ENCODE results near the gene POLR3A.

Gene POLR3A

DNA sequence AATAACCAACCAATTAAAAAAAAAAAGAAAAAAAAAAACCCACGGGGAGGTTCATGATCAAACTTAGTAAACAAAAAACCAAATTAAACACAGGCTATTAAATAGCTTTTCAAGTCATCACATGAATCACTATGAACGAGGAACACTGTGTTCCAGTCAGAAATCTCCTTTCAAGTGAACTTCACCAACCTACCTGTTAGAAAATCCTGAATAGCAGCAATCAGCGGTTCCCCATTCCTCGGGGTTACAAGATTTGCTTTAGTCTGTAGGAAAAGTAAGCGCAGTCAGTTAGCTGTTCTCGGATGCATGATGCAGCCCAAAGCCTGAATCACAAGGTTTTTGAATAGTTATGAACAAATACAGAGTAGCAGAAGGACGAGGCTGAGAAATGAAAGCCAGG lies 19.0 kb downstream of the POLR3A start:
- H3K27ac ChIP-seq (ENCODE audit: low read depth, low read length), result no peak overlapping the region
- no peaks in the 10 kb centered on the region for H3K79me2 ChIP-seq (ENCODE audit: insufficient read depth, low read length)
- no peak overlapping the region for H3K9ac ChIP-seq (ENCODE audit: low read length)
- H3F3A ChIP-seq (ENCODE audit: insufficient read depth), result no peaks in the 10 kb centered on the region
- no peak overlapping the region for H3K4me2 ChIP-seq (ENCODE audit: low read depth, low read length, poor library complexity, severe bottlenecking)
- H2AFZ ChIP-seq (ENCODE audit: low read depth, low read length, severe bottlenecking), result no peak overlapping the region
- TF ChIP-seq EZH2phosphoT487 (conservative IDR thresholded peaks at IDR 0.05; ENCODE audit: low read length), result no peak
- TF ChIP-seq, protein P1, sequence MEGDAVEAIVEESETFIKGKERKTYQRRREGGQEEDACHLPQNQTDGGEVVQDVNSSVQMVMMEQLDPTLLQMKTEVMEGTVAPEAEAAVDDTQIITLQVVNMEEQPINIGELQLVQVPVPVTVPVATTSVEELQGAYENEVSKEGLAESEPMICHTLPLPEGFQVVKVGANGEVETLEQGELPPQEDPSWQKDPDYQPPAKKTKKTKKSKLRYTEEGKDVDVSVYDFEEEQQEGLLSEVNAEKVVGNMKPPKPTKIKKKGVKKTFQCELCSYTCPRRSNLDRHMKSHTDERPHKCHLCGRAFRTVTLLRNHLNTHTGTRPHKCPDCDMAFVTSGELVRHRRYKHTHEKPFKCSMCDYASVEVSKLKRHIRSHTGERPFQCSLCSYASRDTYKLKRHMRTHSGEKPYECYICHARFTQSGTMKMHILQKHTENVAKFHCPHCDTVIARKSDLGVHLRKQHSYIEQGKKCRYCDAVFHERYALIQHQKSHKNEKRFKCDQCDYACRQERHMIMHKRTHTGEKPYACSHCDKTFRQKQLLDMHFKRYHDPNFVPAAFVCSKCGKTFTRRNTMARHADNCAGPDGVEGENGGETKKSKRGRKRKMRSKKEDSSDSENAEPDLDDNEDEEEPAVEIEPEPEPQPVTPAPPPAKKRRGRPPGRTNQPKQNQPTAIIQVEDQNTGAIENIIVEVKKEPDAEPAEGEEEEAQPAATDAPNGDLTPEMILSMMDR (IDR thresholded peaks at IDR 0.05; ENCODE audit: insufficient read depth, low read length, poor library complexity, severe bottlenecking), result no peak
- no peak overlapping the region for H3K4me3 ChIP-seq (ENCODE audit: insufficient read depth, low read length, poor library complexity, severe bottlenecking)
- H4K20me1 ChIP-seq (ENCODE audit: low read depth, low read length), result no peaks in the 10 kb centered on the region
- no peaks in the 10 kb centered on the region for H3K9me3 ChIP-seq (ENCODE audit: insufficient read depth, low read length)
- no peaks in the 10 kb centered on the region for H3K9me2 ChIP-seq (replicated peaks; ENCODE audit: insufficient read depth, low read length)
- peaks cover 13% of the 10 kb centered on the region; the same call in 1 of the 2 replicates for H3K36me3 ChIP-seq (ENCODE audit: low read length)
- H3K27me3 ChIP-seq (ENCODE audit: low read length), result no peaks in the 10 kb centered on the region

DNA sequence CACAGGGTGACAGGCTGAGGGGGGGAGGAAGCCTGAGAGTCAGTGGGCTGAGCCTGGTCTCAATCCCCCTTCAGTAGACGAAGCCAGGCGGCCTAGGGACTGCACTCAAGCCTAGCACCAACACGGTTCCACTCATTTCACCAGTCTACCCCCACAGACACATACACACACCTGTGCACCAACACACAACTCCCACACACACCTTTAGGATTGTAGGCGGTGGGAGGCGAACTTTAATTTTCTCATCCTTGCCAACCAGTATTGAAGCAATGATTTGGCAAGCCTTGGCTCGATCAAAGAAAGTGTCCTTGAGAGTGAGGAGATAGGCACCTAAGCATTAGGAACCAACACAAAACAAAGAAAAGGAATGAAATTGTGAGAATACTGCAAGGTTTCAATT lies 19.7 kb downstream of the POLR3A start:
- TF ChIP-seq EZH2phosphoT487 (conservative IDR thresholded peaks at IDR 0.05; ENCODE audit: low read length), result no peak
- TF ChIP-seq, protein P1 (IDR thresholded peaks at IDR 0.05; ENCODE audit: insufficient read depth, low read length, poor library complexity, severe bottlenecking), result no peak
- no peaks in the 10 kb centered on the region for H3K9me2 ChIP-seq (replicated peaks; ENCODE audit: insufficient read depth, low read length)
- H3K4me2 ChIP-seq (ENCODE audit: low read depth, low read length, poor library complexity, severe bottlenecking), result no peak overlapping the region
- H3K36me3 ChIP-seq (ENCODE audit: low read length), result peaks cover 13% of the 10 kb centered on the region; the same call in 1 of the 2 replicates
- no peaks in the 10 kb centered on the region for H4K20me1 ChIP-seq (ENCODE audit: low read depth, low read length)
- no peaks in the 10 kb centered on the region for H3K79me2 ChIP-seq (ENCODE audit: insufficient read depth, low read length)
- no peaks in the 10 kb centered on the region for H3K9me3 ChIP-seq (ENCODE audit: insufficient read depth, low read length)
- no peak overlapping the region for H3K4me3 ChIP-seq (ENCODE audit: insufficient read depth, low read length, poor library complexity, severe bottlenecking)
- no peaks in the 10 kb centered on the region for H3K27me3 ChIP-seq (ENCODE audit: low read length)
- no peaks in the 10 kb centered on the region for H3F3A ChIP-seq (ENCODE audit: insufficient read depth)
- H3K9ac ChIP-seq (ENCODE audit: low read length), result no peak overlapping the region
- H2AFZ ChIP-seq (ENCODE audit: low read depth, low read length, severe bottlenecking), result no peak overlapping the region
- H3K27ac ChIP-seq (ENCODE audit: low read depth, low read length), result no peak overlapping the region

- Histone ChIP-seq H3K9me2 (replicated peaks; ENCODE audit: insufficient read depth, low read length) (no peaks in the 10 kb centered on the region), H3K4me2 (ENCODE audit: low read depth, low read length, poor library complexity, severe bottlenecking) (no peak overlapping the region), H3K4me3 (ENCODE audit: insufficient read depth, low read length, poor library complexity, severe bottlenecking) (no peak overlapping the region), H2AFZ (ENCODE audit: low read depth, low read length, severe bottlenecking) (no peak overlapping the region), H3K79me2 (ENCODE audit: insufficient read depth, low read length) (no peaks in the 10 kb centered on the region), H3K27ac (ENCODE audit: low read depth, low read length) (no peak overlapping the region), H3F3A (ENCODE audit: insufficient read depth) (no peaks in the 10 kb centered on the region), H3K9me3 (ENCODE audit: insufficient read depth, low read length) (no peaks in the 10 kb centered on the region), H3K36me3 (ENCODE audit: low read length) (peaks cover 11% of the 10 kb centered on the region; the same call in 1 of the 2 replicates), H3K27me3 (ENCODE audit: low read length) (no peaks in the 10 kb centered on the region), H3K9ac (ENCODE audit: low read length) (no peak overlapping the region), H4K20me1 (ENCODE audit: low read depth, low read length) (no peaks in the 10 kb centered on the region)
- TF ChIP-seq, protein P1 (IDR thresholded peaks at IDR 0.05; ENCODE audit: insufficient read depth, low read length, poor library complexity, severe bottlenecking), result no peak
- TF ChIP-seq EZH2phosphoT487 (conservative IDR thresholded peaks at IDR 0.05; ENCODE audit: low read length), result no peak
These were observed 22.1 kb downstream of the POLR3A start for GRCh38 chr10:78007172-78007571.

All from SU-DHL-6 (cell line).